Parathyroid adenoma (tissue), 2 donors: ENCODE data around the gene TOP1.

ENCODE experiments used
- H2AFZ ChIP-seq: fragments of 300-600 bp; sonication (generic); one replicate; pipeline ENCODE4 v1.7.0; 2017; ENCODE audit warnings: antibody characterized with exemption, mild to moderate bottlenecking
- H3K27ac ChIP-seq: fragments of 300-600 bp; sonication (generic); one replicate; pipeline ENCODE4 v1.7.0; 2017
- H3K27me3 ChIP-seq: fragments of 300-600 bp; sonication (generic); one replicate; pipeline ENCODE4 v1.7.0; 2017; ENCODE audit warnings: low read length; ENCODE audit not compliant: control insufficient read depth, insufficient read depth
- H3K36me3 ChIP-seq: fragments of 300-600 bp; sonication (generic); one replicate; pipeline ENCODE4 v1.7.0; 2017; ENCODE audit warnings: low read length; ENCODE audit not compliant: control insufficient read depth, insufficient read depth
- H3K4me1 ChIP-seq: fragments of 300-600 bp; sonication (generic); one replicate; pipeline ENCODE4 v1.7.0; 2017; ENCODE audit warnings: control low read depth
- H3K4me2 ChIP-seq: fragments of 300-600 bp; sonication (generic); one replicate; pipeline ENCODE4 v1.7.0; 2017; ENCODE audit warnings: low read length
- H3K4me3 ChIP-seq: fragments of 300-600 bp; sonication (generic); one replicate; pipeline ENCODE4 v1.7.0; 2017; ENCODE audit warnings: low read depth, low read length
- H3K79me2 ChIP-seq: fragments of 300-600 bp; sonication (generic); one replicate; pipeline ENCODE4 v1.7.0; 2017; ENCODE audit warnings: control low read depth
- H3K9ac ChIP-seq: fragments of 300-600 bp; sonication (generic); one replicate; pipeline ENCODE4 v1.7.0; 2017; ENCODE audit warnings: mild to moderate bottlenecking
- H3K9me3 ChIP-seq: fragments of 300-600 bp; sonication (generic); one replicate; pipeline ENCODE4 v1.7.0; 2017; ENCODE audit warnings: low read length; ENCODE audit not compliant: control insufficient read depth
- CTCF ChIP-seq: fragments of 300-600 bp; sonication (generic); IDR thresholded peaks from one replicate; pipeline ENCODE4 v1.7.0; 2017; ENCODE audit warnings: antibody characterized with exemption, mild to moderate bottlenecking
- donor health status: primary hyperparathyroidism.

Gene TOP1

GRCh38 chr20:41169791-41170351, 141.2 kb downstream of the TOP1 start:
- H3K4me2 ChIP-seq, result no peak overlapping the region
- no peaks in the 10 kb centered on the region for H3K36me3 ChIP-seq
- no peaks in the 10 kb centered on the region for H3K27me3 ChIP-seq
- no peak overlapping the region for H3K27ac ChIP-seq
- no peaks in the 10 kb centered on the region for H3K4me1 ChIP-seq
- H3K79me2 ChIP-seq, result no peaks in the 10 kb centered on the region
- no peak overlapping the region for H3K9ac ChIP-seq
- no peak overlapping the region for H2AFZ ChIP-seq
- no peak for TF ChIP-seq CTCF
- no peak overlapping the region for H3K4me3 ChIP-seq
- no peaks in the 10 kb centered on the region for H3K9me3 ChIP-seq

DNA sequence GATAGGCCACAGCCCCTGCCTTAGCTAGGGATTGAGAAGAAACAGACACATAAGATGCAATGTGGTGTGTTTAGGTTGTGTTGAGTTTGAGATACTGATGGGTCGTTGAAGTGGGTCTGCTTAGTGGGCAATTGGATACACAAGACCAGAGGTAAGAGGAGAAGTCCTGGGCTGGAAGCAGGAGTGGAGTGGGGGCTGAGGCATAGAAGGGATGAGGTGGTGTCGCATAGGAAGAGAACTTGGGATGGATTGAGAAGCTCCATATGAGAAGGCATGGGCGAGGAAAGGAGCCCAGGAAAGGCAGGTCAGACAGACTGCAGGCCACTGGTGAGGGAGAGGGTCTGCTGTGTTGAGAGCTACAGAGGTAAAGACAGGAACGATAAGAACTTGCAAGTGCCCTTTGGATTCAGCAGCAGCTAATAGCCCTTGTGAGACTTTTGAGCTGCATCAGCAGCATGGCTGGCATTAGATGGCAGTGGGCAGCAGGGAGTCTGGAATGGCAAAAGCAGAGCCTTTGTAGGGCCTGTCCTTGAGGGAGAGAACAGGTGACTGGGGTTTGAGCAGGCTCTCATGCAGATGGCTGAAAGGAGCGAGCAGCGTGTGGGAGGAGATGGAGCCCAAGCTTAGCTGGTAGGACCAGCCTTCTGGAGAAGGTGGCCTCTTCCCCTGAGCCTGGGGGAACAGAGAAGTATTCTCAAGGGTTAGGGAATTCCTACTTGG, 141.9 kb downstream of the TOP1 start:
- H3K79me2 ChIP-seq, result no peaks in the 10 kb centered on the region
- H2AFZ ChIP-seq, result no peak overlapping the region
- H3K4me2 ChIP-seq, result no peak overlapping the region
- H3K36me3 ChIP-seq, result no peaks in the 10 kb centered on the region
- no peaks in the 10 kb centered on the region for H3K4me1 ChIP-seq
- TF ChIP-seq CTCF, result no peak
- H3K9me3 ChIP-seq, result no peaks in the 10 kb centered on the region
- H3K4me3 ChIP-seq, result no peak overlapping the region
- H3K9ac ChIP-seq, result no peak overlapping the region
- no peaks in the 10 kb centered on the region for H3K27me3 ChIP-seq
- no peak overlapping the region for H3K27ac ChIP-seq

GRCh38 chr20:41171736-41172295, 143.2 kb downstream of the TOP1 start:
- Histone ChIP-seq H3K27me3 (no peaks in the 10 kb centered on the region), H3K4me3 (no peak overlapping the region), H3K4me2 (no peak overlapping the region), H3K9ac (no peak overlapping the region), H3K4me1 (no peaks in the 10 kb centered on the region), H3K36me3 (no peaks in the 10 kb centered on the region), H2AFZ (no peak overlapping the region), H3K27ac (peak overlapping the region; percentile 44), H3K79me2 (no peaks in the 10 kb centered on the region), H3K9me3 (no peaks in the 10 kb centered on the region)
- no peak for TF ChIP-seq CTCF

DNA sequence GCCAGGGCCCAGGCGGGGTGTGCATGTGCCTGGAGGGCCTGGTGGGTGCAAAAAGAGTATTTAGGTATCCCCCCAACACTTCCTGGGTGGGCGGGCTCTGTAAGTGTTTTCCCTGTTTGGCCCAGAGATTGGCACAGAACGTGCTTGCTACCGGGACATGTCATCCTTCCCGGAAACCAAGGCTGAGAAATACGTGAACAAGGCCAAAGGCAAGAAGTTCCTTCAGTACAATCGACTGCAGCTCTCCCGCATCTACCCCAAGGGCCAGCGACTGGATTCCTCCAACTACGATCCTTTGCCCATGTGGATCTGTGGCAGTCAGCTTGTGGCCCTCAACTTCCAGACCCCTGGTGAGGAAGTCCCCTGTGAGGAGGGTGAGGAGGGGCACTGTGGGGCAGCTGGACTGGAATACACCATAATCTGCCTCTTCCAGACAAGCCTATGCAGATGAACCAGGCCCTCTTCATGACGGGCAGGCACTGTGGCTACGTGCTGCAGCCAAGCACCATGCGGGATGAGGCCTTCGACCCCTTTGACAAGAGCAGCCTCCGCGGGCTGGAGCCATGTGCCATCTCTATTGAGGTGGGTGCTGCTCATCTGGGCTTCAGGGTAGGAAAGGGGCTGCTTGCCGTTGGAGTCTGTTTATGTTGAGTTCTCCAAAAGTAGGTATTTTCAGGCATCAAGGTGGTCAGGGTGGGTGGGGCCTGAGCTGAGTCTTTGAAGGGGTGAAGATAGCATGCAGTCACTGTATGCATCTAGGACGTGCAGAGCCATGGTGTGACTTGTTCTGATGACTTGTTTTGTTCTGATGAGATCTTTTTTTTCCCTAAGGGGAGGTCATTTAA, 143.9 kb downstream of the TOP1 start:
- Histone ChIP-seq H3K9ac (no peak overlapping the region), H3K36me3 (no peaks in the 10 kb centered on the region), H3K4me1 (no peaks in the 10 kb centered on the region), H3K27me3 (no peaks in the 10 kb centered on the region), H3K79me2 (no peaks in the 10 kb centered on the region), H3K9me3 (no peaks in the 10 kb centered on the region), H3K27ac (peak overlapping the region; percentile 44), H3K4me2 (no peak overlapping the region), H3K4me3 (no peak overlapping the region), H2AFZ (no peak overlapping the region)
- no peak for TF ChIP-seq CTCF
